H1 (cell line): ENCODE data around the gene TECPR2. TPM values are rescaled to one million over a fixed set of nuclear protein-coding genes. Genes with fewer than 3 reads are reported as not detected.

Experiments used
- CTCF ChIA-PET: fragments of 300-600 bp; sonication (Branson Sonifier 250); formaldehyde crosslinking; loops from one replicate; lab custom pipeline; 2021; ENCODE audit not compliant: partially characterized antibody; lab: Charles Lee
- POLR2A ChIA-PET: fragments of 300-600 bp; sonication (Branson Sonifier 250); formaldehyde crosslinking; loops from one replicate; lab custom pipeline; 2021; ENCODE audit warnings: inconsistent platforms; ENCODE audit not compliant: partially characterized antibody; lab: Charles Lee
- DNase-seq, 2 experiments: peaks; one replicate each; pipeline versions ENCODE4 v3.0.0 to v3.0.0-alpha.2; 2010 to 2022; ENCODE audit warnings: low spot score in 2 of 2, low read depth in 1 of 2, mixed read lengths in 1 of 2
- FAIRE-seq: peaks from 2 replicates; lab custom pipeline; 2011; peaks lifted over from hg19 to GRCh38; lab: Jason Lieb, UNC
- H2AFZ ChIP-seq: 2 replicates; pipeline ENCODE4 v1.8.1; 2012; ENCODE audit warnings: low read length, inconsistent platforms
- H2AK5ac ChIP-seq: 2 replicates; pipeline ENCODE4 v1.6.1; 2013; ENCODE audit warnings: low read depth, low read length
- H2BK120ac ChIP-seq: replicated peaks from 2 replicates; pipeline ENCODE3; 2013; ENCODE audit warnings: low read depth, low read length, inconsistent platforms
- H2BK12ac ChIP-seq: 2 replicates; pipeline ENCODE4 v1.6.1; 2013; ENCODE audit warnings: low read depth, low read length
- H2BK15ac ChIP-seq: 2 replicates; pipeline ENCODE4 v1.6.1; 2013; ENCODE audit warnings: low read length
- H2BK20ac ChIP-seq: 2 replicates; pipeline ENCODE4 v1.6.1; 2013; ENCODE audit warnings: low read length
- H2BK5ac ChIP-seq: 2 replicates; pipeline ENCODE4 v1.6.1; 2013; ENCODE audit warnings: low read depth, low read length
- H3K14ac ChIP-seq: 2 replicates; pipeline ENCODE4 v1.6.1; 2013; ENCODE audit warnings: inconsistent platforms; ENCODE audit not compliant: insufficient read length
- H3K18ac ChIP-seq: 2 replicates; pipeline ENCODE4 v1.6.1; 2013; ENCODE audit warnings: low read length; ENCODE audit errors: extremely low read depth
- H3K23ac ChIP-seq: 2 replicates; pipeline ENCODE4 v1.6.1; 2013; ENCODE audit warnings: inconsistent platforms; ENCODE audit not compliant: insufficient read length
- H3K23me2 ChIP-seq: 2 replicates; pipeline ENCODE4 v1.6.1; 2013; ENCODE audit warnings: low read depth, low read length
- H3K27ac ChIP-seq: 2 replicates; pipeline ENCODE4 v1.6.1; 2011; ENCODE audit warnings: low read depth, low read length, inconsistent platforms
- H3K27me3 ChIP-seq, 4 experiments: replicated peaks in 1 of 4; 1 replicate in 1 of 4; 2 replicates in 3 of 4; pipeline versions ENCODE4 v1.6.1 to v1.8.1; 2011 to 2013; ENCODE audit warnings: low read length in 3 of 4, mild to moderate bottlenecking in 3 of 4, inconsistent platforms in 2 of 4, mixed read lengths in 2 of 4, moderate library complexity in 1 of 4; ENCODE audit not compliant: control insufficient read depth in 3 of 4, insufficient read depth in 3 of 4; ENCODE audit errors: extremely low read depth in 1 of 4
- H3K36me3 ChIP-seq, 4 experiments: 2 replicates each; pipeline versions ENCODE4 v1.6.1 to v1.8.1; 2011 to 2013; ENCODE audit warnings: mild to moderate bottlenecking in 4 of 4, low read length in 3 of 4, moderate library complexity in 2 of 4, control low read depth in 1 of 4, inconsistent platforms in 1 of 4; ENCODE audit not compliant: insufficient read depth in 4 of 4, control insufficient read depth in 2 of 4
- H3K4ac ChIP-seq: replicated peaks from 2 replicates; pipeline ENCODE3; 2013; ENCODE audit warnings: low read length, low read depth, mixed read lengths, inconsistent platforms; ENCODE audit not compliant: insufficient read length
- H3K4me1 ChIP-seq, 4 experiments: replicated peaks in 1 of 4; 1 replicate in 1 of 4; 2 replicates in 3 of 4; pipeline versions ENCODE4 v1.6.1 to v1.8.1; 2011 to 2013; ENCODE audit warnings: low read length in 3 of 4, inconsistent platforms in 2 of 4, mixed read lengths in 1 of 4; ENCODE audit not compliant: insufficient read depth in 4 of 4, control insufficient read depth in 3 of 4
- H3K4me2 ChIP-seq, 2 experiments: 2 replicates each; pipeline versions ENCODE4 v1.6.1 to v1.8.1; 2011 to 2013; ENCODE audit warnings: low read depth in 2 of 2, low read length in 2 of 2, control low read depth in 1 of 2, inconsistent platforms in 1 of 2, mild to moderate bottlenecking in 1 of 2; ENCODE audit not compliant: insufficient read depth in 1 of 2
- H3K4me3 ChIP-seq, 4 experiments: fragments of 200-600, 300-600 bp in 1 of 4; sonication (generic), shearing (Covaris generic), sonication (Bioruptor Twin) in 1 of 4; 2 replicates each; pipeline versions ENCODE4 v1.5.1 to v1.8.1; 2011 to 2016; ENCODE audit warnings: low read length in 4 of 4, low read depth in 3 of 4, control low read depth in 2 of 4, inconsistent platforms in 2 of 4, mild to moderate bottlenecking in 2 of 4, mixed read lengths in 1 of 4, moderate library complexity in 1 of 4; ENCODE audit not compliant: insufficient read depth in 2 of 4; ENCODE audit errors: extremely low read depth in 1 of 4
- H3K56ac ChIP-seq: replicated peaks from 2 replicates; pipeline ENCODE3; 2013; ENCODE audit warnings: low read depth, mild to moderate bottlenecking, mixed read lengths, low read length, inconsistent platforms; ENCODE audit not compliant: insufficient read length
- H3K79me1 ChIP-seq: 2 replicates; pipeline ENCODE4 v1.6.1; 2013; ENCODE audit warnings: low read depth, low read length, control low read depth
- H3K79me2 ChIP-seq, 2 experiments: 2 replicates each; pipeline versions ENCODE4 v1.6.1 to v1.8.1; 2012 to 2013; ENCODE audit warnings: low read length in 2 of 2, mild to moderate bottlenecking in 2 of 2, inconsistent platforms in 1 of 2; ENCODE audit not compliant: insufficient read depth in 2 of 2, control insufficient read depth in 1 of 2
- H3K9ac ChIP-seq, 4 experiments: replicated peaks in 1 of 4; 1 replicate in 1 of 4; 2 replicates in 3 of 4; pipeline versions ENCODE4 v1.6.1 to v1.8.1; 2011 to 2013; ENCODE audit warnings: low read depth in 3 of 4, low read length in 3 of 4, control low read depth in 2 of 4, mild to moderate bottlenecking in 2 of 4, moderate library complexity in 2 of 4, inconsistent platforms in 1 of 4; ENCODE audit errors: extremely low read depth in 1 of 4
- H3K9me3 ChIP-seq, 2 experiments: 2 replicates each; pipeline versions ENCODE4 v1.6.1 to v1.8.1; 2012 to 2013; ENCODE audit warnings: mild to moderate bottlenecking in 2 of 2, moderate library complexity in 2 of 2, control low read depth in 1 of 2, inconsistent platforms in 1 of 2, low read depth in 1 of 2, low read length in 1 of 2, mixed read lengths in 1 of 2; ENCODE audit not compliant: insufficient read depth in 2 of 2
- H4K20me1 ChIP-seq, 2 experiments: replicated peaks in 1 of 2; 2 replicates each; pipeline versions ENCODE3 to v1.8.1; 2011 to 2013; ENCODE audit warnings: inconsistent platforms in 2 of 2, low read length in 2 of 2, mild to moderate bottlenecking in 1 of 2; ENCODE audit not compliant: insufficient read depth in 2 of 2, control insufficient read depth in 1 of 2
- H4K5ac ChIP-seq: 2 replicates; pipeline ENCODE4 v1.6.1; 2013; ENCODE audit warnings: low read length, low read depth, mixed read lengths, inconsistent platforms; ENCODE audit not compliant: insufficient read length
- H4K8ac ChIP-seq: 2 replicates; pipeline ENCODE4 v1.8.0; 2013; ENCODE audit warnings: mild to moderate bottlenecking, moderate library complexity, low read length, inconsistent platforms; ENCODE audit not compliant: insufficient read depth; ENCODE audit errors: extremely low read depth
- H4K91ac ChIP-seq: replicated peaks from 2 replicates; pipeline ENCODE3; 2013; ENCODE audit warnings: low read length, mixed read lengths, inconsistent platforms; ENCODE audit not compliant: insufficient read length
- ASH2L ChIP-seq: fragments of 200-600, 300-600 bp; sonication (generic); IDR thresholded peaks from one replicate; pipeline ENCODE4 v1.7.1; 2017; ENCODE audit warnings: low read length
- WGBS, 2 experiments: shearing (Covaris generic) in 1 of 2; methylation state at CpG; one replicate each; pipeline versions ENCODE4 v1.1.6 to v1.1.7; 2013 to 2015; ENCODE audit warnings: low lambda C conversion rate in 2 of 2, mixed read lengths in 2 of 2, inconsistent platforms in 1 of 2, low coverage in 1 of 2, missing lambda C conversion rate in 1 of 2; ENCODE audit not compliant: insufficient replicate concordance in 2 of 2, insufficient coverage in 1 of 2, insufficient read length in 1 of 2; ENCODE audit errors: extremely low coverage in 1 of 2, missing lambda C conversion rate in 1 of 2; 5-methylcytosine and 5-hydroxymethylcytosine counted together
- polyA plus RNA-seq, 7 experiments: library from polyadenylated mRNA; depleted of rRNA in 3 of 7; stranded (reverse) in 5 of 7; unstranded in 2 of 7; fragments of >200 nt in 5 of 7; fragments of 200-250 nt in 2 of 7; gene quantifications; 1 replicate in 5 of 7; 2 replicates in 1 of 7; 4 replicates in 1 of 7; pipeline versions ENCODE4 v1.2.1 to v1.2.3, GENCODE V29; 2011 to 2013; ENCODE audit warnings: missing spikeins in 2 of 7, mixed read lengths in 2 of 7
- total RNA-seq: library from RNA; stranded (reverse); fragmentation: NEBNext Ultra II Directional; extraction: Animal tissue kit (Norgen Biotek cat#: 25700); gene quantifications from 2 replicates; pipeline ENCODE4 v1.2.1, GENCODE V29; 2021

Gene TECPR2
- total and polyA plus RNA-seq, 2 of the 8 experiments (the other 6 are each of a cell fraction or from before 2014, with no cell fraction given): 6.8 to 19.4 TPM

DNA sequence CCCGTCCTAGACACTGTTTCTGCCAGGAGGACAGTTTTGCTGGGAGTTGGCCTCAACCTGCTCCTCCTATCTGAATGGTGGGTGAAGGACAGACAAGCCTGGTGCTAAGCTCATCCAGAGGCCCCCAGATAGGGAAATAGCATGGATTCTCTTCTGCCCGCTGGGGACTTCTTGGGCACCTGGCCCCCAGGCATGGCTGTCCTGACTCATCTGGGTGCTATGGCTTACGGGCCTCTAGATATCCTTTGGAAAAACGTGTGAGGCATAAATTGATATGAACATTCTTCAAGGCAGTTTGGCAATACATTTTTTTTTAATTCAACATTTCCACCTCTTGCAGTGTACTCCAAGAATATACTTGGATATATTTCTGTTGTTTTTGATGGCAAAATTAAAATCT, 8.6 kb downstream of the TECPR2 start:
- Histone ChIP-seq H3K4ac (no peak overlapping the region), H2AK5ac (no peak overlapping the region), H3K27ac (no peak overlapping the region), H3K14ac (no peak overlapping the region), H2BK15ac (peak overlapping the region; percentile 8; the same call in 1 of the 2 replicates), H4K20me1 (peaks cover 0 to 7% of the 10 kb centered on the region in 2 experiments), H3K23me2 (no peaks in the 10 kb centered on the region), H3K79me1 (peaks cover 5% of the 10 kb centered on the region), H3K23ac (no peak overlapping the region), H2AFZ (no peak overlapping the region), H4K91ac (no peak overlapping the region), H3K9ac (no peak overlapping the region), H3K36me3 (no peaks in the 10 kb centered on the region), H3K27me3 (no peaks in the 10 kb centered on the region), H2BK20ac (no peak overlapping the region), H3K4me1 (no peaks in the 10 kb centered on the region), H3K9me3 (no peaks in the 10 kb centered on the region), H3K4me2 (no peak overlapping the region), H3K4me3 (no peak overlapping the region), H2BK120ac (no peak overlapping the region), H4K8ac (no peak overlapping the region), H2BK5ac (no peak overlapping the region), H2BK12ac (no peak overlapping the region), H3K18ac (no peak overlapping the region), H3K79me2 (peaks cover 0 to 20% of the 10 kb centered on the region in 2 experiments; a peak in 2 of 4 replicates), H3K56ac (no peak overlapping the region), H4K5ac (no peak overlapping the region)
- TF ChIP-seq ASH2L: no peak
- ChIA-PET CTCF (interaction anchor here (1.2 to 1.3 kb wide), 2 partner anchors 12 to 320 kb away, joined by 3 read pairs; no protein-coding TSS in a partner anchor), POLR2A (no interaction called here)
- DNase-seq: no peak
- no peak for FAIRE-seq
- 91% methylated on average over 4 of the region's 4 CpGs; no CpG with 5 or more reads in 1 of the 2 experiments for WGBS, 2 experiments
